Testis (tissue), 2 donors: ENCODE data around the gene MISP.

Experiments
- POLR2A ChIP-seq: fragments of 450-650 bp; IDR thresholded peaks from one replicate; pipeline ENCODE4 v1.6.1; 2017; ENCODE audit warnings: antibody characterized with exemption, mild to moderate bottlenecking, moderate library complexity
- TF ChIP-seq, protein P1 (sequence below), 3 experiments: fragments of 450-650 bp in 2 of 3; fragments of 200-600 bp in 1 of 3; sonication (generic) in 1 of 3; IDR thresholded peaks; one replicate each; pipeline ENCODE4 v1.5.1; 2016 to 2019; ENCODE audit warnings: antibody characterized with exemption in 3 of 3, mild to moderate bottlenecking in 2 of 3, moderate library complexity in 1 of 3

DNA sequence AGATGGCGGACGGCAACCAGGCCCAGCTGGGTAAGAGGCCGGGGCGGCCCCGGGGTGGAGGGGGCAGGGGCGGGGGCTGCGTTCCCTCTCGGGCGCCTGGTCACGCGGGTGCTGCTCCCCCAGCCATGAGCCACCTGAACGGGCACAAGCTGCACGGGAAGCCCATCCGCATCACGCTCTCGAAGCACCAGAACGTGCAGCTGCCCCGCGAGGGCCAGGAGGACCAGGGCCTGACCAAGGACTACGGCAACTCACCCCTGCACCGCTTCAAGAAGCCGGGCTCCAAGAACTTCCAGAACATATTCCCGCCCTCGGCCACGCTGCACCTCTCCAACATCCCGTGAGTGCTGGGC is 57.5 kb downstream of the MISP start:
- TF ChIP-seq POLR2A: no peak
- TF ChIP-seq, protein P1, sequence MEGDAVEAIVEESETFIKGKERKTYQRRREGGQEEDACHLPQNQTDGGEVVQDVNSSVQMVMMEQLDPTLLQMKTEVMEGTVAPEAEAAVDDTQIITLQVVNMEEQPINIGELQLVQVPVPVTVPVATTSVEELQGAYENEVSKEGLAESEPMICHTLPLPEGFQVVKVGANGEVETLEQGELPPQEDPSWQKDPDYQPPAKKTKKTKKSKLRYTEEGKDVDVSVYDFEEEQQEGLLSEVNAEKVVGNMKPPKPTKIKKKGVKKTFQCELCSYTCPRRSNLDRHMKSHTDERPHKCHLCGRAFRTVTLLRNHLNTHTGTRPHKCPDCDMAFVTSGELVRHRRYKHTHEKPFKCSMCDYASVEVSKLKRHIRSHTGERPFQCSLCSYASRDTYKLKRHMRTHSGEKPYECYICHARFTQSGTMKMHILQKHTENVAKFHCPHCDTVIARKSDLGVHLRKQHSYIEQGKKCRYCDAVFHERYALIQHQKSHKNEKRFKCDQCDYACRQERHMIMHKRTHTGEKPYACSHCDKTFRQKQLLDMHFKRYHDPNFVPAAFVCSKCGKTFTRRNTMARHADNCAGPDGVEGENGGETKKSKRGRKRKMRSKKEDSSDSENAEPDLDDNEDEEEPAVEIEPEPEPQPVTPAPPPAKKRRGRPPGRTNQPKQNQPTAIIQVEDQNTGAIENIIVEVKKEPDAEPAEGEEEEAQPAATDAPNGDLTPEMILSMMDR (IDR thresholded peaks at IDR 0.05): no peak
